NCI-H128 (cell line): ENCODE data around the gene ELK4.

Source experiments
- DNase-seq: peaks from one replicate; lab custom pipeline; 2025; ENCODE audit not compliant: unreplicated experiment; lab: John Stamatoyannopoulos, UW

Gene ELK4

DNA sequence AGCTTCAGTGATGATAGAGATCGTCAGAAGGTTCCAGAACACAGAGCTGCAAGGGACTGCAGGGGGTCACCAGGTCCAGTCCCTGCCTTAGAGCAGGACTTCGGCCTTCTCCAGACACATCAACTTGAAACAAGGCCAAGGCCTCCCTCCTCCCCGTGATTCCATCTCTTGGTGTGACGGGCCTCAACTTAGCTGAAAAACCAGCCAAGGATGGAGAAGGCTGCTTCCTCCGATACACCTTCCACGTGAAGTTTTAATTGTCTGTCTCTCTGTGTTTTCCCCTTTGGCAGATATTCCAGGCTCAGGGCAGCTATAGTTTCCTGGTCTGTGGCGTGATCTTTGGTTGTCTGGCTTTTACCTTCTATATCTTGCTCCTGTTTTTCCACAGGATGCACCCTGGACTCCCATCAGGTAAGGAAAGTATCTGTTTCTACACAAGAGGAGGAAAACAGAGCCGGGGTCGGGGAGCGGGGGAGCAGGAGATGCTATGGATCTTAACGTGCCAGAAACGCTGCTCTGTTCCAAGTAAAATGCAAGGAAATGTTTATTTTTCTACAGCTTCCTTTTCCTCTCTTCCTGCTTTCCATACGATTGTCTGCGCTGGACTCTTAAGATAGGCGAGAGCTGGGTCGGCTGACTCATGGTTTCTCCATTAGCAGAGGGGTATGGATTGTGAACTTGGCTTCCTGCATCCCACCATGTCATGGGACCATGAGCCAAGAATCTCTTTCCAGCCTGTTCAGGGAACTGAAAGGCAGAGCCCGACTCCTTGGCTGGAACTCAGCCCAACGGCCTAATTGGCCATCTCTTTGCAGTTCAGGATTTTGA, 32.8 kb downstream of the ELK4 start:
- DNase-seq: no peak

DNA sequence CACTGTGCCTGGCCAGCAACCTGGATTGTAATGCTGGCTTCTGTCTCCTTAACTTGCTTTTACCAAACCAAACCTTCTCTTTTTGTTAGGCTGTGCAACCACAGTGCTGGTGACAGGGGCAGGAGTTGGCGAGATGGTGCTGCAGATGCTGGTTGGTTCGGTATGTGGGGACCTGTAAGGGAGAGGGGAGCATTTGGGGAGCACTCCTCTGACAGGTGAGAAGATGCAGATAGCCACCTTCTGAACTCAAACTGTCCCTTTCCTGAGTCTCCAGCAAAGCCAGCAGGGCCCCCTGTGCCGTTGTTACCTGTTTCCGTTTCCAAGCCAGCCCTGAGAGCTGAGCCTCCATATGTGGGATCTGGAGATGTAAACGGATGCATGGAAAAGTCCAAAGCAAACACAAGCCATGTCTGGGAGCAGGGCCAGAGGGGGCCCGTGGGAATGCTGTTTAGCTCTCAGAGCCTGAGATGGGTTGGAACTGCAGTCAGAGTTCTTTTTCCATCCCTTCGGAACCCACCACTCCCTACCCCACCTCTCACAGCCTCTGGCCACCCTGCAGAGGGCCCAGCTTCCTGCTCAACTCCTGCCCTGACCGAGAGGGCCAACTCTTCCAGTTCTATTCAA, 34.0 kb downstream of the ELK4 start:
- DNase-seq: no peak

DNA sequence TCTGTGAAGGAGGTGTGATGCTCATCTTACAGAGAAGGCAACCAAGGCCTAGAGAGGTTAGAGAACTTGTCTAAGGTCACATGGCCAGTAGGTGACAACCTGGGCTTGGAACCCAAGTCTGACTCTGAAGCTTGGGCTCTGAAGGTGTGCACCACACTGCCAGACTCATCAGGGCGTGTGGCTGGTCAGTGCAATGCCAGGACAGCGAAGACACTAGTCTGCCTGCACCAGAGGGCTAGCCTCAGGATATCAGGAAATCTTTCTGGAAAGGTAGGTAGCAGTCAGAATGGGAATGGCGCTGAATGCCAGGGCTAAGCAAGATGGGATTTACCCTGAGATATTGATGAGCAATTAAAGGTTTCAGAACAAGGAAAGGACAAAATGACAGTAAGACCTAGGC, 34.9 kb downstream of the ELK4 start:
- no peak for DNase-seq

DNA sequence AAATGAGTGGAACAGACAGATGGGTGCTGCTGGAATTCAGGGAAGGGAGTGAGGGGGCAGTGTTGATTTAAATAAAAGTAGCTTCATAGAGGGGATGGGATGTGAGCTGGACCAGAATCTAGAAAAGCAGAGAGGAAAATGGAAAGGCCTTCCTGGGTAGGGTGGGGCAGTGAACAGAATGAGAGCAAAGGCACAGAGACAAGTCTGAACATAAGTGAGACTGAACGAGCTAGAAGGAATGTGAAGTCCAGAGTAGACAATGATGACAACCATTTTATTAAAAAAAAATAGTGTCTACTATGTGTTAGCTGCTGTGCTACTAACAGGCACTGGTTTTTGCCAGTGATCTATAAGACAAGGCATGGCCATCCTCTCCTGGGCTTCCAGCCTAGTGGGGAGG, 36.0 kb downstream of the ELK4 start:
- DNase-seq: no peak

DNA sequence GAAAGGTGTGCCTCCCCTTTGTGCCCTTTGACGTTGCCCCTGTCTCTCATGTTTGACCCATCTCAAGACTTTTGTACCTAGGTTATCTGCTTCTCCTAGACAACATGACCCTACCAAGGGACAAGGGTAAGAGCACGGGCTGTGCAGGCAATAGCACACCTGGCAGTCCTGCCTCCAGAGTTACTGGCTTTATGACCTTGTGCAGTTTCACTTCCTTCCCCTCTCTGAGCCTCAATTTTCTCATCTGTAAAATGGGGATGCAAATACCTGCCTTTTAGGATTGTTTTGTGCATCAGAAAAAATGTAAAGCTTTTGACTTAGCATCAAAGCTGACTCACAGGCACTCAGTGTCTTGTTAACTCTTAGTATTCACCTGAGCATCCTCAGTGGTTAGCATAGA, 36.4 kb downstream of the ELK4 start:
- no peak for DNase-seq

DNA sequence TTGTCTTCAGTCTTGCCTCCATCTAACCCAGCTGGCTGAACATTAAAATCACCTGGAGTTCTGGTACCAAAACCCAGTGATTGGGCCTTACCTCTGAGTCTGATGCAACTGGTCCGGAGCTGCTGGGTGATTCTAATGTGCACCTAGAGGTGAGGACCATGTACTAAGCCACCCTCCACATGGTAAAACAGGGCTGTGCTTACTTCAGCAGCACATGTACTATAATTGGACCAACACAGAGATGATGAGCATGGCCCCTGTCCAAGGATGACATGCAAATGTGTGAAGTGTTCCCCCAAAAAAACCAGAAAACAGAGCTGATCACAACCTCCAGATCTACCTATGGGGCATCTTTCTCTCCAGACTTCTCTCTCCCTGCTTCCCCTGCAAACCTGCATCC, 37.0 kb downstream of the ELK4 start:
- DNase-seq: no peak

DNA sequence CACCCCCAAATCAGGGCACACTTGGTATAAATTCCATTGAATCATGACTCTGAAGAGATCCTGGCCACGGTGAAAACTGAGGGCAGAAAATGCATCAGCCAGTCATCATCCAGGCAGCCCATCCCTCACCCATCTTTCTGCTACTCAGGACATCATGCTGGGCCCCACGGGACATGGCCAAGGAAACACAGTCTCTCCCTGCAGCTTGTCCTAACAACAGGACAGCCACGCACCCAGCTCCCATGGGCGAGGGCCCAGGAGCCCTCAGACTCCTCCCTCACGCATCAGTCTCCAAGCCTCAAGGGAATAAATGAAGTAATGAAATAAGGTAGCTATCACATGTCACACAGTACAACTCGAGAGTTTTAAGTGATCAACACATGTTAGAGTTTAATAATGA, 37.8 kb downstream of the ELK4 start:
- no peak for DNase-seq

DNA sequence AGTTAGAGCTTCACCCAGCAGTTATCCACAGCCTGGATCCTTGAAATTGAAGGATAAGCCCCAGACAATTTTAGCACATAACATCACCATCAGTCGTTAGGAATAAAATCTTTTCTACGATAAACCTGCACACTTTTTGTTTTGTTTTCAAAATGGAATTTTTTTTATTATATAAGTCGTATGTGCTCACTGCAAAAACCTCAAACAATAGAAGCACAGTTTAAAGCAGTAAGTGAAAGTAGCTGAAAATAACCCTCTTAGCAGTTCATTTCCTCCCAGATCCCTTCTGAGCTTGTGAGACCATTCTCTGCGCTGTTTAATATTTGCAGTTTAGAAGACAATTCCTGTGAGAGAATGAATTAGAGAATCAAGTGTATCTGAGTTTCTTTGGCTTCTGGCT, 38.3 kb downstream of the ELK4 start:
- no peak for DNase-seq

DNA sequence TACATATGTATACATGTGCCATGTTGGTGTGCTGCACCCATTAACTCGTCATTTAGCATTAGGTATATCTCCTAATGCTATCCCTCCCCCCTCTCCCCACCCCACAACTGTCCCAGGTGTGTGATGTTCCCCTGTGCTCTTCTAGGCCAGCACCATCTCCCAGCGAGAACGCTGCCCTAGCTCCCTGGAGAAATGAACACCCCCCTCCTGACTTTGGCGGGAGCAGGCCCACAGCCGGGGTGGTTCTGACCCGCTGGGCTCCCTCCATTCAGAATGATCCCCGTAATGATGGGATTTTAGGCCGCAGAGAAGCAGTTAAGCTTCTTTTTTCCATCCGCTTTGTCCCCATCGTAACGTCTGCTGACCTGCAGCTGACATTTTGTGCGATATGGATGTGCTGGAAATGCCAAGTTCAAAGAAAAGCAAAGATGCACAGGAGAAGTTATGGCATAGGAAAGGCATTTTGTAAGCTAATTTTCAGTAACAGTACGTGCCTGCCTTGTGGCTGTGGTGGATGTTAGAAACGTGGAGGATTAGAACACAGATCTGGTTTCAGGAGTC, 39.3 kb downstream of the ELK4 start:
- no peak for DNase-seq

DNA sequence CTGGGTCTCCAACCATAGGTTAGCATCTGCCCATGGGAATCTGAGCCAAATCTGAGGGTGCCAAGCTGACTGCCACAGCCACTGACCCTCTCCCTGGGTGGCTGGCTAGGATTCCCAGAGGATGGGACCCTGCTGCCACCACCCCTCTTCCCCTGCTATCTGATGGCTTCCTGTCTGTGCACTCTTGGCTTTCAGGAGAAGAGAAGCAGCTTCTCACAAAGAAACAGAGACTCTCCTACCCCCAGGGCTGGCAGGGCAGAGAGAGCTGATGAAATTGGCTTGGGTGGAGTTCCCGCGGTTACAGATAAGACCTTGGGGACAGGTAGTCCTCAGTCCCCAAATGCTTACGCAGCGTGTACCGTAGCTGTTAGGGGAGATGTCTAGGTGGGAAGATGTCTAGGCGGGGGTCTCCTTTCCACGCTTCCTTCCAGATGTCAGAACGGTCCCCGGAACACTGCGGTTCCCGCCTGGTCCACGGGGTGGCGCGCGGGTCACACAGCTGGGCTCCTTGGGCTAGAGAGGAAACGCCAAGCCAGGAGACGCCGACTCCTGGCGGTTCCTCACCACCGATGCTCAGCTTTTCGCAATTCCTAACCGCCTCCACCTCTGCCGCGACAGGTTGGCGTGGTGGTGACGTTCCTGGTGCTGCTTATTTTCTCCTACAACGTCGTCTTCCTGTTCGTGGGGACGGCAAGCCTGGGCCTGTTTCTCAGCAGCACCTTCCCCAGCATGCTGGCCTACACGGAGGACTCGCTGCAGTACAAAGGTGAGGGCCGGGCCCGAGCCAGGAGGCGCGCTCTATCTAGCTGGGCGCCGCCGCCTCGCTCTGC, 40.1 kb downstream of the ELK4 start:
- DNase-seq: peak; percentile 82

DNA sequence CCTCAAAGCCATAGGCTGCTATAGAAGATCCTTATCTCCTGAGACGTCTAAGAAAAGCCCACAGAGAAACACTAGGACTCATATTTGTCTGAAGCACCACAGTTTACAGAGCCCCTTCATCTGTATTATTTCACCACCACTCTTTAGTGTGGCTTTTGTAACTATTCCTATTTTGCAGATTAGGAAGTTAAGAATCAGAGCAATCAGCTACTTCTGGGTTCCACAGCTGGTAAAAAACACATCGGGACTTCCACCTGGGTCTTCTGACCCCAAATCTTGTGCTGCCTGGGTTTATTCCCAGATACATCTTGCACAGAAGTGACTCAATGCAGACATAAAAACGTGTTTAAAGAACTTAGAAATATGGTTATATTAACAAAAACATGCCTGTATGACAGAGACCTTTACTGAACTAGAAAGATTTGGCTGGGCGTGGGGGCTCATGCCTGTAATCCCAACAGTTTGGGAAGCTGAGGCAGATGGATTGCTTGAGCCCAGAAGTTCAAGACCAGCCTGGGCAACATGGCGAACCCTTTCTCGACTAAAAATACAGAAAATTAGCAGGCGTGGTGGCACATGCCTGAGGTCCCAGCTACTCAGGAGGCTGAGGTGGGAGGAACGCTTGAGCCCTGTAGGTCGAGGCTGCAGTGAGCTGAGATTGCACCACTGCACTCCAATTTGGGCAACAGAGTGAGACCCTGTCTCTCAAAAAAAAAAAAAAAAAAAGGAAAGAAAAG, 40.9 kb downstream of the ELK4 start:
- no peak for DNase-seq

DNA sequence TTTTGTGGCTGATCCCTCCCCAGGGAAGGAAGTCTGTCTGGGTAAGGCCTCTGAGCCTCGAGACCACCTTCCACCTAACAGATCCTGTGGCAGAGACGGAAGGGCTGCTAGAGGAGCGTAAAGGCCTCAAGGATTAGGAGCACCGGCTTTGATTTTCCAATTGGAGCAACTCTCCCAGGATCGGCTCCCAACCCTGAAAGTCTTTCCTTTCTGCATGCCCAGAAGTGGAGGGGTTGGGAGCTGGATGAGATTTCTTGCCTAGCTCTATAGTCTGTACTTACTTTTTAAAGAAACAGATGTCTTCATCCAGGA, 41.4 kb downstream of the ELK4 start:
- DNase-seq: no peak

DNA sequence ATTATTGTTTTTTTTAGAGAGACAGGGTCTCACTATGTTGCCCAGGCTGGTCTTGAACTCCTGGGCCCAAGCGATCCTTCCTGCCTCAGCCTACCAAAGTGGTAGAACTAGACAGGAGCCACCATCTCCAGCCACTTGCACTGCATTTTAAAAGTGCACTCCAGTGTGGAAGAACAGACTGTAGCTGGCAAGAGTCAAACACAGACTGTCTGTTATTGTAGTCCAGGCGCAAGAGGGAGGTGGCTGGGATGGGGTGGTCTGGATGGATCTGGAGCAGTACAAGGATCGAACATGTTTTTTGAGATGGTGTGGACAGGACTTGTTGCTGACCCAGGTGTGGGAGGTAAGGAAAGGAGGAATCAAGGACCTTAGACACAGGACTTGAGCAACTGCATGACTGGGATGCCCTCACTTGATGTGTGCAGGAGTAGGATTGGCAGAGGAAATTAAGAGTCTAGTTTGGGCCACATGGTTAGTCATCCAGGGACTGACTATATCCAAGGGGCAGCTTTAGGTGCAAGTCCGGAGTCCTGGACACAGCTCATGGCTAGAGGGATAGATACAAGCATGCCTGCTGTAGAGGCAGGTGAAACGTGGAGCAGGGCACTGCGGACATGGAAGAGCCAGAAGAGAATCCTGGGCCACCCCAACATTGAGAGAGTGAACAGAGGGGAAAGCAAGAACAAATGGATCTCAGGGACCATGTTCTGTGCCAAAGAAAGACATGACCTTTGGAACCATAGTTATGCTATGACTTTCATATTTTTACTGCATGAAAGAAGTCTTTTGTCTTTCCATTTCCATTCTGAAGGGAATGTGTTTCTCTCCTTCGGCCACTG, 42.0 kb downstream of the ELK4 start:
- no peak for DNase-seq

DNA sequence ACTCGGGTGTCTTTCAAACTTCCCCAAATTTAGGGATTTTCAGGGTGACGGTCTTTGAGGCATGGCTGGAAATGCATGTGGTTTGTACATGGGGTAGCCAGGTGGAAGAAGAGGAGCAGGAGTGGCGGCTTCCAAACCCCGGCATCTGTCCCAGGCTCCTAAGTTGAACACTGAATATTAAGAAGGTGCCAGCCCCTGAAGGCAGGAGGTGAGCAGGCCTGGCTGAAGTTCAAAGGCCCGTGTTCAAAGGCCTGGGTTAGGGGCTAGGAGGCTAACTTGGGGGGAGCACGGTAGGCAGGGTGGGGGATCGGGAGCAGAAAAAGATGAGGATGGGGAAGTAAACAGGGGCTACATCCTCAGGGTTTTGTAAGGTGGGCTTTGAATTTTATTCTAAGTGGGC, 42.8 kb downstream of the ELK4 start:
- DNase-seq: no peak

DNA sequence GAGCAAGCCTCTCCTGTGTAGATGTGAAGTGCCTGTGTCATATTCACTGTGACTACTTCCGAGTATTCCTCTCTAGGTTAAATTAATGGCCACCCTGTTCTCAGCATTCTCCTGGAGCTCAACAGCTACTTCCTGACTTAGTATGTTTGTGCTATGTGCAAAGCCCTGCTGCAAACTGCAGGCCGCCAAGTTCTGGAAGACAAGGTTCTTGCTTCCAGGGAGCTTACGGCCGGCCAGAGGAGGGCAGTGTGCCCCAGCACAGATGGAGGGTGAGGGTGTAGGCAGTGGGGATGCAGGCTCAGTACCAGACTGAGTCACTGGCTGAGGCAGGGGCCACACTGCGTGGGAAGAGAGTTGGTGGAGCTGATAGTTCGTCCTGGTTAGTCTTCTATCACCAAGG, 43.2 kb downstream of the ELK4 start:
- DNase-seq: no peak

DNA sequence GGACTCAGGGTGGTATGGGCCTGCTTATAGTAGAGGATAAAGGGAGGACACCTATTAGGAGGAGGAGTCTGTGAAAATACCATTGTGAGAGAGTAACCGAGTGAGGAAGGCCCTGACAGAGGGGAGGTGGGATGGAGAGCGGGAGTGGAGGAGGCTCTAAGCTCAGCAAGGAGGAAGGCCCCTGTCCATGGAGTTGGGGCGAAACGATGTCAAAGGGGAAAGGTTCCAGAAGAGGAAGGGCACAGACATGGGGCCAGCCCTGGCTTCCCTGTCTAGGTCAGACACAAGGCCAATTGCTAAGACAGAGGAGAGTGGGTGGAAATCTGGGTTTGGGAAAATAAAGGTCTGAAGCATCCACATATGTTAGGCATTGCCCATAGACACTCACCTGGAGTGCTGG, 44.2 kb downstream of the ELK4 start:
- DNase-seq: no peak

DNA sequence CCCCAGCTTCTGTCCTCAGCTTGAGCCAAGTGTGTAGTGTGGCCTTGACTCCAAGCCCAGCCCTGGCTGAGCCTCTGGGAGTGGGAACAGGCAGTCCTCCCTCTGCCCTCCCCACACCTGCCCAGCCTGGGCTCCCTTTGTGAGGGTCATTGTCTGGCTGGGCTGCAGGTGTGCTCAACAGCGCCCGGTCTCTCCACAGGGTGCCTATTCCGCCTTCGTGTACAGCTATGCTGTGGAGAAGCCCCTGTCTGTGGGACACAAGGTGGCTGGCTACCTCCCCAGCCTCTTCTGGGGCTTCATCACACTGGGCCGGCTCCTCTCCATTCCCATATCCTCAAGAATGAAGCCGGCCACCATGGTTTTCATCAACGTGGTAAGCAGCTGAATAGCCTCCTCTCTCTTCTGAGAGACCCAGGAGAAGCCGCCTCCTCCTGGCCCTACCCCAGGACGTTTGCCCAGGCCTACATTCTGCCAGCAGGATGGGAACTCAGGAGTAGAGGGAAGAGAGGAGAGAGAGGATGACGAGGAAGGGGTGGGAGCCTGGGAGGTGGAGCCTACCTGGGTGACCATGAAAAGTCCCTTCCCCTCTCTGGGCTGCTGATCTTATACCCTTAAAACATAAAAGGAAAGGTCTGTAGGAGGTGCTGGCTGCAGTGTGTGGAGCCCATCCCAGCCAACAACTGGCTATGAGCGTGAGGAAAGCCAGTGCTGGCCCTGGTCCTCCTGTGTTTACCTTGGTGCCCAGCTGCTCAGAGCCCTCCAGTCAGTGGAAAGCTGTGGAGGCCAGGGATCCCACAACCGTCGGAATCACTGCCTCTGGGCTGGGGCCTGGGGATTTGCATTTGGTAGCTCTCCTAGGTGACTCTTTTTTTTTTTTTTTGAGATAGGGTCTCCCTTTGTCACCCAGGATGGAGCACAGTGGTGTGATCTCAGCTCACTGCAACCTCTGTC, 45.7 kb downstream of the ELK4 start:
- no peak for DNase-seq

DNA sequence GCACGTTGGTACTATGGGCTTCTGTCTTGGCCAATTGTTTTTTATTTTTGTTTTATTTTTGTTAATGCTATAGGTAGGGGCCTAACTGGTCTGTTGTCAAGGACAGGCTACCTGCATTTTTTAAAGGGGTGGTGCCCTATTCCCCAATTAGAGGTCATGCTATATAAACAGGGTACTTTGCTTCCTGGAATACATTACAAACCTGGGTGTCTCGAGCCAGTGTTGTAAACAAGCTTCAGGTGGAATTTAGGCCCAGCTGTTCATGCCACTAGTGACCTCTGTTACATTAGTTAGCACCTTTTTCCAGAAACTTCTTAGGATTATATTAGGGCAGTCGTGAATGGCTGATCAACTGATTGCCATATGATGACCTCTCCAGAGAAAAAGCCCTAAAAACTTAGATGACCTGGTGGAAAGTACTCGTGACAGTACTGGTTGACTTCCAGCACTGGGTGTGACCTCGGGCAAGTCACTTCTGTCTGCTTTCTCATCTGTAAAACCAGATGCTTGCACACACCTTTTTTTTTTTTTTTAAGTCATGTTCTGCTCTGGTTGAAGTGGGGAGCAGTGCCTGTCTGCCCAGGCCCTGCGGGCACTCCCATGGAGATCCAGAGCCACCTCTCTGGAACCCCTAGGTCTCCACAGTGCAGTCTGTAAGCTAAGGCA, 46.5 kb downstream of the ELK4 start:
- DNase-seq: no peak

DNA sequence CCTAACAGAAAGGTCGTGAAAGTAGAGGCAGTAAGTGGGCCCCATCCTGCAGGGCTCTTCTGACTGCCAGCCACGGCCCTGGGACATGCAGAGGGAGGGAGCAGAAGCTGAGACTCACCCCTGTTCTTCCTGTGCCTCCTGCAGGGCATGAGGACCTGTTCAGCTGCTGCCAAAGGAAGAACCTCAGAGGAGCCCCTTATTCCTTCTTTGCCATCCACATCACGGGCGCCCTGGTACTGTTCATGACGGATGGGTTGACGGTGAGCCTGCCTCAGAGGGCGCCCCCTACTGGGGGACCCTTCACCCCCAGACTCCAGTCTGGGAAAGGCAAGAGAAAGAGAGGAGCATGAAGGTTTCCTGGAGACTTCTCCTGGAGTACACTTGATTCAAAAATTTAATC, 47.1 kb downstream of the ELK4 start:
- DNase-seq: no peak
